Tibial nerve (tissue), 4 donors: ENCODE results near the gene PRPS1. TPM values are rescaled to one million over a fixed set of nuclear protein-coding genes. Genes with fewer than 3 reads are reported as not detected.
A peak's percentile ranks its signal among the peaks of the same experiment; 100 is the strongest.

Experiments
- DNase-seq, 2 donors: peaks; one replicate each; pipeline ENCODE4 v3.0.0-alpha.2; 2019; ENCODE audit warnings: low spot score in 2 of 2
- H3K27ac ChIP-seq, 4 donors: fragments of 200-600 bp; sonication (generic) in 3 of 4; one replicate each; pipeline ENCODE4 v1.5.1; 2017 to 2019; ENCODE audit warnings: mild to moderate bottlenecking in 1 of 4
- H3K27me3 ChIP-seq, 2 donors: fragments of 200-600 bp; sonication (generic) in 1 of 2; one replicate each; pipeline versions ENCODE4 v1.5.1 to v1.6.0; 2017 to 2019
- H3K36me3 ChIP-seq, 3 donors: fragments of 200-600 bp; sonication (generic); one replicate each; pipeline ENCODE4 v1.5.1; 2018 to 2019
- H3K4me1 ChIP-seq, 4 donors: fragments of 200-600 bp; sonication (generic) in 3 of 4; one replicate each; pipeline ENCODE4 v1.5.1; 2017 to 2019
- H3K4me3 ChIP-seq, 4 donors: fragments of 200-600 bp; sonication (generic) in 3 of 4; one replicate each; pipeline ENCODE4 v1.5.1; 2017 to 2019; ENCODE audit warnings: mild to moderate bottlenecking in 1 of 4, moderate library complexity in 1 of 4
- H3K9me3 ChIP-seq, 4 donors: fragments of 200-600 bp; sonication (generic) in 3 of 4; one replicate each; pipeline ENCODE4 v1.5.1; 2017 to 2019
- CTCF ChIP-seq, 5 experiments: fragments of 200-600 bp in 3 of 5; fragments of 450-650 bp in 2 of 5; sonication (generic) in 3 of 5; IDR thresholded peaks; one replicate each; pipeline ENCODE4 v1.5.1; 2016 to 2019; ENCODE audit warnings: antibody characterized with exemption in 5 of 5, mild to moderate bottlenecking in 3 of 5, moderate library complexity in 2 of 5
- EP300 ChIP-seq, 2 donors: sonication (generic); formaldehyde crosslinking; IDR thresholded peaks; one replicate each; pipeline ENCODE4 v1.6.1; 2017; ENCODE audit warnings: antibody characterized with exemption in 2 of 2, mild to moderate bottlenecking in 1 of 2
- POLR2A ChIP-seq, 2 donors: fragments of 450-650 bp; IDR thresholded peaks; one replicate each; pipeline ENCODE4 v1.6.1; 2017; ENCODE audit warnings: antibody characterized with exemption in 2 of 2, mild to moderate bottlenecking in 2 of 2, moderate library complexity in 2 of 2
- WGBS, 2 donors: methylation state at CpG; one replicate each; pipeline ENCODE4 v1.1.5; 2018; 5-methylcytosine and 5-hydroxymethylcytosine counted together
- total RNA-seq, 4 donors: library from RNA; depleted of rRNA; stranded (reverse); fragments of >200 nt; gene quantifications; one replicate each; pipeline ENCODE4 v1.1.0, GENCODE V29; 2016

PRPS1 gene
- total RNA-seq, 4 donors from 2014 or later, result 19.0 to 33.3 (median 28.9) TPM

- Histone ChIP-seq H3K36me3 (no peaks in the 10 kb centered on the region), H3K4me3 (no peak overlapping the region), H3K27ac (peak overlapping the region; percentile 81 to 93 (median 91)), H3K9me3 (no peaks in the 10 kb centered on the region), H3K27me3 (peaks cover 0 to 10% of the 10 kb centered on the region in 2 donors), H3K4me1 (peaks cover 0 to 29% (median 16%) of the 10 kb centered on the region in 4 donors)
- 14 to 20% methylated on average over 4 of the region's 4 CpGs for WGBS, 2 donors
- peak in 1 of 2 donors; percentile 64 for DNase-seq
- peak; percentile 96 for TF ChIP-seq EP300 (IDR thresholded peaks at IDR 0.05)
- peak in 1 of 5 experiments; percentile 13 for TF ChIP-seq CTCF (IDR thresholded peaks at IDR 0.05)
- peak; percentile 26 to 48 for TF ChIP-seq POLR2A (IDR thresholded peaks at IDR 0.05)
These were observed 72.0 kb downstream of the PRPS1 start for GRCh38 chrX:107700317-107700774.

Other genes starting within 250 kb of the PRPS1 start
- gene FRMPD3, start 178.9 kb upstream of the PRPS1 start, total RNA-seq, result not detected
- 1,000 to 10,000 TPM; 1,744 to 2,802 (median 2,261) TPM for gene TSC22D3, start 147.3 kb downstream of the PRPS1 start, total RNA-seq
- not detected for gene NCBP2L, start 149.2 kb downstream of the PRPS1 start, total RNA-seq
- gene MID2, start 197.4 kb downstream of the PRPS1 start, total RNA-seq, result 10 to 100 TPM; 17.1 to 31.0 (median 20.0) TPM